ENCODE results near the gene RASA2.
A peak's percentile ranks its signal among the peaks of the same experiment; 100 is the strongest.

RASA2 gene

GRCh38 chr3:141452045-141452444 is 34.8 kb upstream of the RASA2 start:
- Mint-ChIP-seq H3K36me3 (peaks cover 5% of the 10 kb centered on the region), H3K4me3 (no peak overlapping the region), H3K27ac (no peak overlapping the region), H3K4me1 (peaks cover 19% of the 10 kb centered on the region), H3K27me3 (no peaks in the 10 kb centered on the region), H3K9me3 (no peaks in the 10 kb centered on the region)
- peak; percentile 89 for ATAC-seq

DNA sequence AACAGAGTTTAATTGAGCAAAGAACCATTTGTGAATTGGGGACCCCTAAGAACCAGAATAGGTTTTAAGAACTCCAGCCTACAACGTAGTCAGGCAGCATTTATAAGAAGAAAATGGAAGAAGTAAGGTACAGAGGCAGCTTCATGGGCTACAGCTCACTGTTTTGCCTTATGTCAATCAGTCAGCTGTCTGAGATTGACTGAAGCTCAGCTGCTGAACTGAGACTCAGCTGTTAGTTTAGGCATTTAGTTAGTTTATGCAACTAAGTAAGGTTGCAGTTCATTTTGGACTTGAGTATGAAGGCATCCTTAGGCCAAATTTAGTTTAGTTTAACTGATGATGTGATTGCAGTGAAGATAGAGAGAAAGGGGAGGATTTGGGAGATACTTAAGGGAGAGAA is 34.1 kb upstream of the RASA2 start:
- Mint-ChIP-seq H3K4me3 (no peak overlapping the region), H3K27me3 (no peaks in the 10 kb centered on the region), H3K27ac (no peak overlapping the region), H3K36me3 (no peaks in the 10 kb centered on the region), H3K4me1 (peaks cover 19% of the 10 kb centered on the region), H3K9me3 (no peaks in the 10 kb centered on the region)
- no peak for ATAC-seq

- H3K27me3 Mint-ChIP-seq: no peaks in the 10 kb centered on the region
- no peak overlapping the region for H3K4me3 Mint-ChIP-seq
- no peaks in the 10 kb centered on the region for H3K36me3 Mint-ChIP-seq
- no peak overlapping the region for H3K27ac Mint-ChIP-seq
- ATAC-seq: no peak
- H3K4me1 Mint-ChIP-seq: peaks cover 19% of the 10 kb centered on the region
- no peaks in the 10 kb centered on the region for H3K9me3 Mint-ChIP-seq
These were observed 32.8 kb upstream of the RASA2 start for GRCh38 chr3:141454054-141454453.

DNA sequence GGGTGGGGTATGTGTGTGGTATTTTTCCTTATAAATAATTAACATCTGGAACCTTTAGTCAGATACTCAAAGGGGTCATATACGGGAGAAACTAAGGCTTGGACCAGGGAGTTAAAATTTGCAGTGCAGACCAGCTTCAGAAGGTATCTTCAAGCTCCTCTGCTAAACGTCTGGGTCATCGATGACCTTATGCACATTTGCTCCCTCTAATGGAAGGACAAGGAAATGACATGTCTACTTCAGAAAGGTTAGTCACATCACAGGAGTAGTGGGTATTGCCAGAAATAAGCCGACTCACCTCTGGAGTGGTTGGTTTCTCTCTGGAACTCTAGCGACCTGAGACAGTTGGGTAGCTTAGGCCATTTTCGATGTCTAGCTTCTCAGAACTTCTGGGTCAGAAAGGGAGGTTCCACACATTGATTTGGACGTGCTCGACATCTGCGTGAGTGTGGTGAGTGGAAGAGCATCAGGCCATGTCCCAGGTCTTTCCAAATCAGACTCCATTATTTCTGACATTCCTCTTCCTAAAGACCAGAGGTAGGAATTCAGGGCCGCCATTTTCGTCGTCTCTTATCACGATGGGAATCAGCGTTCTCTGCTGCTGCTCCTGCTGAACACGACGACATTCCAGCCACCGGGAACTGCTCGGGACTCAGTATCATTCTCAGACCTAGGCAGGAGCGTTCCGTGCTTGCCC is 31.8 kb upstream of the RASA2 start:
- H3K4me1 Mint-ChIP-seq: peaks cover 21% of the 10 kb centered on the region
- H3K36me3 Mint-ChIP-seq: no peaks in the 10 kb centered on the region
- no peaks in the 10 kb centered on the region for H3K9me3 Mint-ChIP-seq
- peak; percentile 72 for ATAC-seq
- H3K27me3 Mint-ChIP-seq: no peaks in the 10 kb centered on the region
- no peak overlapping the region for H3K4me3 Mint-ChIP-seq
- H3K27ac Mint-ChIP-seq: no peak overlapping the region

GRCh38 chr3:141455603-141456300 is 31.1 kb upstream of the RASA2 start:
- ATAC-seq: no peak
- Mint-ChIP-seq H3K4me3 (no peak overlapping the region), H3K9me3 (no peaks in the 10 kb centered on the region), H3K27ac (no peak overlapping the region), H3K4me1 (peaks cover 23% of the 10 kb centered on the region), H3K27me3 (no peaks in the 10 kb centered on the region), H3K36me3 (no peaks in the 10 kb centered on the region)

GRCh38 chr3:141456301-141456625 is 30.6 kb upstream of the RASA2 start:
- H3K27ac Mint-ChIP-seq: no peak overlapping the region
- no peak overlapping the region for H3K4me3 Mint-ChIP-seq
- H3K27me3 Mint-ChIP-seq: no peaks in the 10 kb centered on the region
- no peaks in the 10 kb centered on the region for H3K9me3 Mint-ChIP-seq
- H3K4me1 Mint-ChIP-seq: peaks cover 18% of the 10 kb centered on the region
- no peaks in the 10 kb centered on the region for H3K36me3 Mint-ChIP-seq
- no peak for ATAC-seq

DNA sequence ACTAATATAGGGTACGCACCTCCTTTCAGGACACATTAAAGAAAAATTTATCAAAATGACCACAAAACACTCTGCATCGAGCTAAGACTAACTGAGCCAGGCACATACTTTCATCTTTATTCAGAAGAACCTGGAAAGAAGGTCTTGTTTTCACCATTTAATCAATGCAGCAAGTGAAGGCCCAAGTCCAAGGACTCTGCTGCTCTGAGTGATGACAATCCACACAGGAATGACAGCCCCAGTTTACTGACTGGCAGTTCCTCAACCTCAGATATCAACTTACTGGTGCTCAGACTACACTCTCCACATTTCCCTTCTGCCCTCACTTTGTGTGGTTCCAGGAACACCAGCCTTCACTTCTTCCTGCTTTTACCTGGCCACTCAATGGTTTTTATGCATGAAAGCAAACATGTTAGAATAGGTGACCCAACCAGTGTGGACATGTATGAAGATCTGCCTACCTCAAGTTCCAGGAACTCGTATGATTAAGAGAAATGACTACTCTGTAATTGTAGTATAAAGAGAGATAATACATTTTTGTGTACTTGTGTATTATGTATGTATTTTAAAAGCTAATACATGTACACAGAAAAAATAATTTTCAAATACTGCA is 29.1 kb upstream of the RASA2 start:
- H3K9me3 Mint-ChIP-seq: no peaks in the 10 kb centered on the region
- H3K27ac Mint-ChIP-seq: no peak overlapping the region
- peaks cover 27% of the 10 kb centered on the region for H3K4me1 Mint-ChIP-seq
- ATAC-seq: no peak
- H3K36me3 Mint-ChIP-seq: no peaks in the 10 kb centered on the region
- H3K27me3 Mint-ChIP-seq: no peaks in the 10 kb centered on the region
- H3K4me3 Mint-ChIP-seq: no peak overlapping the region

- ATAC-seq: no peak
- Mint-ChIP-seq H3K36me3 (no peaks in the 10 kb centered on the region), H3K27ac (no peak overlapping the region)
These were observed 27.8 kb upstream of the RASA2 start for GRCh38 chr3:141459008-141459407.

DNA sequence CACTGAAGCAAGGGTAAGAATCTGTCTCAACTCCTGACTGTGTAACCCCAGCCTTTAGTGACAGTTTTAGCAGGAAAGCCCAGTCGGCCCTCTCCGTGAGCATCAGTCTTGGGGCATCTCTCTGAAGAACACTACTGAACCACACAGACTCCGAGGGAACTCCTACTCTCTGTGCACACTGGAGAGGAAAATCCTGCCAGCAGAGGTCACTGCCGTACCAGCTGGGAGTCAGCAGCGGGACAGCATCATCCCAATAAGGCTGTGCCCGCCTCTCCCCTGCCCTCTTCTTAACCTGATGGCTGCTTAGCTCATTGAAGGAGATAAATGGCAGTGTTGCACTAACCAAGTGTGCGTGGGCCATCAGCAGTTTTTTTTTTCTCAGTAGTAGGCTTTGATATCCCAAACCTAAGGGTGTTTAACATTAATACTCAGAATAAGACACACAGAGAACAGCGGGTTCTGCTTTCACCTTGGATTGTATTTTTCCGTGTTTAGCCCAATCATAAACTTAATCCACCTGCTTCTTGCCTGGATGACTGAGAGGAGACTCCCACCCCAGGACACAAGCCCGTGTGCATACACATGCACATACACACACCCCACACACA is 26.6 kb upstream of the RASA2 start:
- Mint-ChIP-seq H3K9me3 (peaks cover 6% of the 10 kb centered on the region), H3K27ac (no peak overlapping the region), H3K4me3 (no peak overlapping the region), H3K36me3 (no peaks in the 10 kb centered on the region), H3K27me3 (no peaks in the 10 kb centered on the region), H3K4me1 (peaks cover 18% of the 10 kb centered on the region)
- peak; percentile 94 for ATAC-seq

More at GRCh38 chr3:141459008-141459407, 27.8 kb upstream of the RASA2 start:
- Mint-ChIP-seq H3K4me1 (peaks cover 27% of the 10 kb centered on the region), H3K27me3 (no peaks in the 10 kb centered on the region), H3K9me3 (peaks cover 3% of the 10 kb centered on the region), H3K4me3 (no peak overlapping the region)

DNA sequence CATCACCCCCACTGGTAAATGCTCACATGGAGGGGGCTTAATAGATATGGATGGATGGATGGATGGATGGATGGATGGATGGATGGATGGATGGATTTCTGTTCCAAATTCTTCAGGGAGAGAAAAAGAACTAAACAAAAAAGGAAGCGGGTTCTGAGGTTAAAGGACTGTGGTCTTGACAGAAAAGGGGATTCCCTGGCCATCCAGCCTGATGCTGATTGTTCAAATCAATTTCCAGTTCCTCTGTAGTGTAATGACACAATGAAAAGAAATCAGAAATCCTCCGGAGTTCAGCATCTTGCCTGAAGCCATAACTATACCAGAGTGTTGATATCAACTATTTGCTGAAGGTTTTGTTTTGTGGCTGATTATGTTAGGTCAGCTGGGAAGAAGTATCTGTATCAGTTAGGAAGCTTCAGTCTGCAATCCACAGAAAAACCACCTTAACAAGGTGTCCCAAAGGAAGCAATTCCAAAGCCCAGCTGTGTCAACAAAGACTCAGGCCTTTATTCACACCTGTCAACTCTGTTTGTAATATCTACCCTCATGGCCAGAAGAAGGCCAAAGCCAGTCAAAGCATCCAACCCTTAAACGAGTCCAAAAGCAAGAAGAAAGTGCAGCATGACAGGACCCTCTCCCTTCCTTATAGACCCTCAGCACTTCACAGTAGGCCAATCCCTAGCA is 24.5 kb upstream of the RASA2 start:
- Mint-ChIP-seq H3K4me3 (no peak overlapping the region), H3K36me3 (no peaks in the 10 kb centered on the region), H3K27ac (no peak overlapping the region), H3K4me1 (peaks cover 17% of the 10 kb centered on the region), H3K9me3 (peaks cover 6% of the 10 kb centered on the region), H3K27me3 (no peaks in the 10 kb centered on the region)
- ATAC-seq: peak; percentile 72

DNA sequence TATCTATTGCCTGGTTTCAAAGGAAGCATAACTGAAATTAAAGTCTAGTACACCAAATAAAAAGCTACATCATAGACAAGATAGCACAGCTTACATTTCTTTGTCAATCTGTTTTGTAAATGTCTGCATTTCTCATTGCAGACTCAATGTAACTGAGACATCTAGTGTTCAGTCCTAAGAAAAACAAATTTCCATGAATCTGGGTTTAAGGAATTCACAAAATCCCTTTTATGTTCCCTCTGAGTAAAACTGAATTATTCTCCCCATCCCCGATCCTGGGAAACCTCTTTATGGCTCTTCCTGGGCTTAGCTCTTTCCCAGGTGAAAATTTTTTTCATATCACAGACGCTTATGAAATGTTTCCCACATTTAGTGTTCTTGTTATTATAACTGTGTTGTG is 21.6 kb upstream of the RASA2 start:
- Mint-ChIP-seq H3K4me1 (peaks cover 13% of the 10 kb centered on the region), H3K27me3 (no peaks in the 10 kb centered on the region), H3K36me3 (no peaks in the 10 kb centered on the region), H3K4me3 (no peak overlapping the region), H3K27ac (no peak overlapping the region), H3K9me3 (peaks cover 9% of the 10 kb centered on the region)
- no peak for ATAC-seq

DNA sequence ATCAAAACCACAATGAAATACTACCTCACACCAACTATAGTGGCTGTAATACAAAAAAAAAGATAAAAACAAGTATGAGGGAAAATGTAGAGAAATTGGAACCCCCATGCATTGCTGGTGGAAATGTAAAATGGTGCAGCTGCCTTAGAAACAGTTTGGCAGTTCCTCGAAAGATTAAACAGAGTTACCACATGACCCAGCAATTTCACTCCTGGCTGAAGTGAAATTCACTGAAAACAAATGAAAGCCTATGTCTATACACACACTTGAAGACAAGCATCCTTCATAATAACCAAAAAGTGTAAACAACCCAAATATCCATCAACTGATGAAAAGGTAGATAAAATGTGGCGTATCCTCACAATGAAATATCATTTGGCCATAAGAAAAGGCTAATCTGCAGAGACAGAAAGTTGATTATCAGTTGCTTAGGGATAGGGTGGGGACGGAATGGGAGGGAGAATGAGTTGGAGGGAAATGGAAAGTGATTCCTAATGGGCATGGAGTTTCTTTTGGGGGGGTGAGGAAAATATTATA is 20.1 kb upstream of the RASA2 start:
- Mint-ChIP-seq H3K4me1 (peaks cover 17% of the 10 kb centered on the region), H3K4me3 (no peak overlapping the region), H3K36me3 (no peaks in the 10 kb centered on the region), H3K9me3 (peaks cover 9% of the 10 kb centered on the region), H3K27ac (no peak overlapping the region), H3K27me3 (no peaks in the 10 kb centered on the region)
- no peak for ATAC-seq

DNA sequence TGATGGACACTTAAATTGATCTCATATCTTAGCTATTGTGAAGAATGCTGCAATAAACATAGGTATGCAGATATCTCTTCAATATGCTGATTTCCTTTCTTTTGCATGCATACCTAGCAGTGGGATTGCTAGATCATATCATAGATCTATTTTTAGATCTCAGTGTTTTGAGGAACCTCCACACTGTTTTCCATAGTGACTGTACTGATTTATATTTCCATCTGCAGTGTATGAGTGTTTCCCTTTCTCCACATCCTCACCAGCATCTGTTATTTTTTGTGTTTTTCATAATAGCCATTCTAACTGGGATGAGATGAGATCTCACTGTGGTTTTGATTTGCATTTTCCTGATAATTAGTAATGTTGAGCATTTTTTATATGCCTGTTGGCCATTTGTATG is 17.1 kb upstream of the RASA2 start:
- ATAC-seq: no peak
- peaks cover 9% of the 10 kb centered on the region for H3K4me1 Mint-ChIP-seq
- H3K27ac Mint-ChIP-seq: no peak overlapping the region
- no peaks in the 10 kb centered on the region for H3K27me3 Mint-ChIP-seq
- peaks cover 3% of the 10 kb centered on the region for H3K9me3 Mint-ChIP-seq
- H3K36me3 Mint-ChIP-seq: no peaks in the 10 kb centered on the region
- no peak overlapping the region for H3K4me3 Mint-ChIP-seq

GRCh38 chr3:141471160-141471559 is 15.7 kb upstream of the RASA2 start:
- ATAC-seq: peak; percentile 61
- Mint-ChIP-seq H3K4me3 (no peak overlapping the region), H3K27ac (no peak overlapping the region)

DNA sequence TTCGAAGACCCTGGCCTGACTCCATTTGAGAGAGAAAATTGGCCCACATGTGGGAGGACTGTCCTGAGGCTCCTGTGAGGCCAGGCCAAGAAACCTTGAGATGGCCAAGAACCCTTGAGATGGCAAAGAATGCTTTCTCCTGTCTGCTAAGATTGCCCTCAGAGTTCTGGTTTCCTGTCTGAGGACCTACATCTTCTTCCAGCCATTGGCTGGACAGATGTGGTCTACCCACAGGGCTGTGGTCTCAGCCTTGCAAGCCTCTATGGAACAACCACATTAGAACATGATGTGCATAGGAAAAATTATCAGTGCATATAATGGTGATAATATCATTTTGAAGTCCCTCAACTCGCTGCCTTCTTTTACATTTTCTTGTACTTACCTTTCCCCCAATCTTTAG is 10.8 kb upstream of the RASA2 start:
- Mint-ChIP-seq H3K4me1 (peaks cover 20% of the 10 kb centered on the region), H3K27ac (no peak overlapping the region), H3K27me3 (no peaks in the 10 kb centered on the region), H3K4me3 (no peak overlapping the region), H3K9me3 (peaks cover 4% of the 10 kb centered on the region), H3K36me3 (no peaks in the 10 kb centered on the region)
- ATAC-seq: no peak

More at GRCh38 chr3:141471160-141471559, 15.7 kb upstream of the RASA2 start:
- no peaks in the 10 kb centered on the region for H3K36me3 Mint-ChIP-seq
- peaks cover 9% of the 10 kb centered on the region for H3K4me1 Mint-ChIP-seq
- H3K9me3 Mint-ChIP-seq: peaks cover 3% of the 10 kb centered on the region
- no peaks in the 10 kb centered on the region for H3K27me3 Mint-ChIP-seq

Data from stimulated activated memory B cell treated with anti-CD40 and anti-IgM and Interleukin-4, amounts not matched to agents 10 μg/mL and 1 μg/mL and 100 μg/mL, for 72 hours (primary cell).